Suppressor macrophage treated with lipopolysaccharide for 1 hour (primary cell): ENCODE measurements around the gene MICALL2.

Source experiments
- DNase-seq, 3 donors: peaks; one replicate each; pipeline ENCODE4 v3.0.0-alpha.2; 2020 to 2022

Gene MICALL2

GRCh38 chr7:1458683-1459511, at the start of gene MICALL2:
Gene MICALL2, minus strand, starts transcription at chr7:1459470. Its CDS starts 144 bp downstream, at chr7:1459326.
- DNase-seq = peak; percentile 93 to 96 (median 93)

GRCh38 chr7:1508277-1508758, 49.0 kb upstream of the MICALL2 start:
- no peak for DNase-seq

- peak in 1 of 3 donors; percentile 34 for DNase-seq
Measured at GRCh38 chr7:1505731-1506550, 46.7 kb upstream of the MICALL2 start.

DNA sequence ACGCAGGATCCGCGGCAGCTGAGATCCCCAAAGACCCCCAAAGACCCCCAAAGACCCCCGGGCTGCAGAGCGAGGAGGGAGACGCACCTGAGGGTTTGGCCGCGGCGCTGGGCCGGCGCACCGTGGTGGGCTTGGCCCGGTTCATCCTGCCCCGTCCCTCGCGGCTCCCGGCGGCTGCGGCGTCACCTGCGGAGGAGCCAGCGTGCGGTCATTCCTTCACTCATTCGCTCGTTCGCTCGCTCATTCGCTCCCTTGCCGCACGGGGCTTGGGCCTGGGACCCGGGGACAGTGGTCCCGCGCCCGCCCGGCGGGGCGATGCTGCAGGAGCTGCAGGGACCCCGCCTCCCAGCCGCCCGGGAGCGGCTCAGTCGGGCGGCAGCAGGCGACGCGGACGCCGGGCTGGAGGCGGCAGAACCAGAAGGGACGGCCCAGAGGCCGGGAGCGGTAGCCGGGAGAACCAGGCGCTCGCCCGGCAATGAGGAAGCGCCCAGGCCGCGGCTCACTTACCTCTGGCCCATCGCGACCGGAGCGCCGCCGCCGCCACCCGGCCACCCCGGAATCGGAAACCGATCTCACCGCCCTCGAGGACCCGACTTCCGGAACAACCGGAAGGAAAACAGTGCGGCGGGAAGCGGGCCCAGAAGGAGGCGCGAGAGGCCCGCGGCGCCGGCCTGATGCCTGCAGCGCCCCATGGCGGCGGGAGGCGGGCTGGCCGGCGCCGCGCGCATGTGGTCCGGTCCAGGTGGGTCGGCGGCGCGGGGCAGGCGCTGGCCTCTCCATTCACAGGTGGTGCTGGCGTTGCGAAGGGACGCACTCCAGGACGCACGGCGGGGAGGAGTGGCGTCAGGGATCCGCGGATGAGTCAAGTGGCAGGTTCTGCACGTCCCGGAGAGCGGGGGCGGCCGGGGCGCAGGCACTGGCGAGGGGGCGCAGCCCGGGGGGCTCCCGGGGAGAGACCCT, 44.8 kb upstream of the MICALL2 start, which contains the start of gene INTS1:
Gene INTS1 (minus strand): TSS at position 574 of the 960 bp plus-strand sequence. CDS start 429 bp downstream, at position 145.
- peak; percentile 95 to 96 (median 96) for DNase-seq

DNA sequence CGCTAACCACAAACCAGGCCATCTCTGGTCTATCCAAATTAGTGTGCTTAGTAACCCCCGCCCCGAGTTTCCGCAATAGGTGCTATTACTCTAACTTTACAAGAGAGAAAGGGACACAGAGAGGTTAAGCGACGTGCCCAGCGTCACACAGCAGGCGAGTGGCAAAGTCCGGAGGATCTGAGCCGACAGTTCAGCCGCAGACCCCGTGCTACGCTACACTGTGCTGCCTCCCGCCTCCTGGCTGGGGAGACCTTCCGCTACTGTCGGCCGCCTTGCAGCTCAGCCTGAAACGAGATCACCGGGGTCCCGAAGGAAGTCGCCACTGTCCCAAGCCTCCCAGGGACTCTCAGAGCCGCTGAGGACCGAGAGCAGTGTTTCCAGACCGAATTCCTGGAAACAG, 44.1 kb upstream of the MICALL2 start:
- no peak for DNase-seq

GRCh38 chr7:1502845-1503244, 43.6 kb upstream of the MICALL2 start:
- no peak for DNase-seq

GRCh38 chr7:1501487-1502270, 42.4 kb upstream of the MICALL2 start:
- DNase-seq = no peak

DNA sequence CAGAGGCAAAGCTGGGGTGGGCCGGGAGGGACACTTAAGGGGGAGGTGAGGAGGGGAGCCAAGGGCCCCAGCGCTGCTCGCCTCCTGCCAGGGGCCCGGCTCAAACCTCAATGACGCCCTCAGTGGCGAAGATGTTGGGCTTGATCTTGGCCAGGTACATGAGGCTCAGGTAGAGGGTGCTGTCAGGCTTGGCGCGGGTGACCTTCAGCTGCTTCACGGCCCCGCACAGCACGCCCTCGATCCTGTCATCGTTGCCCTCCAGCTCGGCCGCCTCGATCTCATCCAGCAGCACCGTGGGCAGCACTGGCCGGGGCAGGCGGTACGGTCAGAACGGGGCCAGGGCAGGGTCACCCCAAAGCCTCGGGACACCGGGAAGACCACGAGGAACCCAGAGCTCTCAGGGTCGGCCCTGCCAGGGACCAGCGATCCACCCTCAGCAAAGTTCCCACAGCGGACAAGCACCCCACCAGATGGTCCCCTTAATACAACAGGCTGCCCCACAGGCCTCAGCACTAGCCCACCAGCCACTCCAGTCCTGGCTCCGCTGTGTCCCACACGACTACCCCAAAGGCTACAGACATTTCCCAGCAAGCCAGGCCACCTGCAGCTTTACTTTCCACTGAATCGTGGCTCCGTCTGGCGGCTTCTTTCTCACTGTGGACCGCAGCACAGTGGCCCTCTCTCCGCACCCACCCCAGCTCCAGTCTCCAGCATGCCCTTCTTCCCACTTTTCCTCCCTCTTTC, 41.0 kb upstream of the MICALL2 start:
- no peak for DNase-seq

- no peak for DNase-seq
Measured at GRCh38 chr7:1499367-1500029, 40.2 kb upstream of the MICALL2 start.

DNA sequence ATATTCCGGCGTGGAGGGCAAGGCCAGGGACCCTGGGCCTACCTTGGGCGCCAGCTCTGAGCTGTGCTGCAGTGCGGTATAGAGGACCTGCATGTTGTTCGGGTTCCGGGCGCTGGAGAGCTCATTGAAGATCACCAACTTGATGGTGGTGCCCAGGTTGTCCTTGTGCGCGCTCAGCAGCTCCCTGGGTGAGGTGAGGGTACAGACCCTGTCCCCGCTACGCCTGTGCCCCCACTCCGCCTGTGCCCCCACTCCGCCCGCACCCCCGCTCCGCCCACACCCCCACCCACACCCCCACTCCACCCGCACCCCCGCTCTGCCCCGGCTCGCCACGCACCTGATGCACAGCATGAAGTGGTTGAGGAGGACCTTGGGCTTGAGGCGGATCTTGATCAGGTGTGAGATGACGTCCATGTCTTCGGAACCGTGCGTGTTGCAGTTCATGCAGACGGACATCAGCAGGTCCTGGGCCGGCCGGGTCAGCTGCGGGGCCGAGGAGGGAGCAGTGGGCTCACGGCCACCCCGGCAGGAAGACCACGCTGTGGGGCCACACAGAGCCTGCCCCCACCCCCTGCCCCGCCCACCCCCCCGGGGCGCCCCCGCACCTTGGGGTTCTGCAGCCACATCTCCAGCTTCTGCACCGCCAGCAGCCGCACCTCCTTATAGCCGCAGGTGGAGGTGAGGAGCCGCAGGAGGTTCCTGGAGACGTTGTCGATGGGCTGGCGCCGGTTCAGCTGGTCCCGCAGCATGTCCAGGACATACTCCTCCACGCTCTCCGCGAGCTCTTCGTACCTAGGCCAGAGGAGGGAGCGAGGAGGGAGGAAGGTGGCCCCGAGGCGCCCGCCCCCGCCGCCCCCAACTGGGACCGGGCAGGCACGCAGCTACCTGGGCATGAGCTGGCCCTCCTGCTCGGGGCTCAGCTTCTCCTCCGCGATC, 39.4 kb upstream of the MICALL2 start:
- no peak for DNase-seq

DNA sequence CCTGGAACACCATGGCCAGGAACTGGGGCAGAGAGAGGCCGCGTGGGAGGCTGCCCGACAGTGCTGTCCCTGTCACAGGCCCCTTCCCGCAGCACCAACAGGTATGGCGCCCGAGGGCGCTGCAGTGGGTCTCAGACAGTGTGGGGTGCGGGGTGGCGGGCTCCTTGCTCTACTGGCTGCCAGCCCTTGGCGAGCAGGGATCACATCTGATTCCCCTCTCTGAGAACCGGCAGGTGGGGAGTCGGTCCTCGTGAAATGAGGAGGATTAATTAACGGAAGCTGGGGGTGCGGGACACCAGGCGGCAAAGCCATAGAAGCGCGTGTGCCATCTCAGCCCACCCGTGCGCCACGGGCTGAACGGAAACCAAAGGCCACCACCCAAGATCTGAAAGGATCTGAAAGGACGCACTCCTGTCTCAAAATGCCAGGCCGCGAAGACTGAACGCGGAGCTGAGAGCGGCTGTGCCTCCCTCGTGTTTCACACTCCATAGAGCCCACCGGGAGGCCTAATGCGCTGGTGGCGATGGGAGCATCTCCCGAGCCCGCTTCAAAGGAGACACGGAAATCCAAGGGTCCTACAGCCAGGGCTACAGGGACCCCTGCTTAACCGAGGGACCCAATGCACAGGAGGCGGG, 38.1 kb upstream of the MICALL2 start:
- DNase-seq = no peak

- no peak for DNase-seq
Measured at GRCh38 chr7:1496531-1497292, 37.4 kb upstream of the MICALL2 start.

- DNase-seq = no peak
Measured at GRCh38 chr7:1495564-1496242, 36.4 kb upstream of the MICALL2 start.

GRCh38 chr7:1494866-1495563, 35.7 kb upstream of the MICALL2 start:
- DNase-seq = no peak

- DNase-seq = no peak
Measured at GRCh38 chr7:1494447-1494846, 35.2 kb upstream of the MICALL2 start.

- no peak for DNase-seq
Measured at GRCh38 chr7:1493571-1493970, 34.3 kb upstream of the MICALL2 start.

DNA sequence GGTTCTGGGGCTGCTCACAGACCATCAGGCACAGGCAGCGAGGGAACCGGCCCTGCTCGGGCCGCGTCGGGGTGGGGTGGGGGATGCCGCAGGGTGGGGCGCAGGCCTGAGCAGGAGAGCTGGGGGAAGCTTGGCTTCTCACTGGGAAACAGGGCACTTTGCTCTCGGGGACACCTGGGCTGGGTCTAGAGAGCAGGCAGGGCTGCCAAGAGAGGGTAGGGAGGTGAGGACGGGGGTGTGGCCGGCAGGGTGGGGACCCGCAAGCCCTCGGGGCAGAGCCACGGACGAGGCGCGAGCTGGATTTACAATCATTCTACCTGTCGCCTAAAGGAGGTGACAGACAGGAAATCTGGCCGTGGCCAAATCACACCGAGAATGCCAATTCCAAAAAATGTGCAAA, 33.9 kb upstream of the MICALL2 start:
- DNase-seq = no peak
